NCI-H1105 (cell line): ENCODE data around the gene XPO1.
A peak's percentile ranks its signal among the peaks of the same experiment; 100 is the strongest.
"Not testable (repeated sequence)": the region's sequence is repeated elsewhere in the genome, so short reads cannot be mapped to it uniquely, and the experiment has no call there.

Experiments
- DNase-seq: peaks from one replicate; lab custom pipeline; 2025; lab: John Stamatoyannopoulos, UW

XPO1 gene, protein sequence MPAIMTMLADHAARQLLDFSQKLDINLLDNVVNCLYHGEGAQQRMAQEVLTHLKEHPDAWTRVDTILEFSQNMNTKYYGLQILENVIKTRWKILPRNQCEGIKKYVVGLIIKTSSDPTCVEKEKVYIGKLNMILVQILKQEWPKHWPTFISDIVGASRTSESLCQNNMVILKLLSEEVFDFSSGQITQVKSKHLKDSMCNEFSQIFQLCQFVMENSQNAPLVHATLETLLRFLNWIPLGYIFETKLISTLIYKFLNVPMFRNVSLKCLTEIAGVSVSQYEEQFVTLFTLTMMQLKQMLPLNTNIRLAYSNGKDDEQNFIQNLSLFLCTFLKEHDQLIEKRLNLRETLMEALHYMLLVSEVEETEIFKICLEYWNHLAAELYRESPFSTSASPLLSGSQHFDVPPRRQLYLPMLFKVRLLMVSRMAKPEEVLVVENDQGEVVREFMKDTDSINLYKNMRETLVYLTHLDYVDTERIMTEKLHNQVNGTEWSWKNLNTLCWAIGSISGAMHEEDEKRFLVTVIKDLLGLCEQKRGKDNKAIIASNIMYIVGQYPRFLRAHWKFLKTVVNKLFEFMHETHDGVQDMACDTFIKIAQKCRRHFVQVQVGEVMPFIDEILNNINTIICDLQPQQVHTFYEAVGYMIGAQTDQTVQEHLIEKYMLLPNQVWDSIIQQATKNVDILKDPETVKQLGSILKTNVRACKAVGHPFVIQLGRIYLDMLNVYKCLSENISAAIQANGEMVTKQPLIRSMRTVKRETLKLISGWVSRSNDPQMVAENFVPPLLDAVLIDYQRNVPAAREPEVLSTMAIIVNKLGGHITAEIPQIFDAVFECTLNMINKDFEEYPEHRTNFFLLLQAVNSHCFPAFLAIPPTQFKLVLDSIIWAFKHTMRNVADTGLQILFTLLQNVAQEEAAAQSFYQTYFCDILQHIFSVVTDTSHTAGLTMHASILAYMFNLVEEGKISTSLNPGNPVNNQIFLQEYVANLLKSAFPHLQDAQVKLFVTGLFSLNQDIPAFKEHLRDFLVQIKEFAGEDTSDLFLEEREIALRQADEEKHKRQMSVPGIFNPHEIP (N-terminal part only)

DNA sequence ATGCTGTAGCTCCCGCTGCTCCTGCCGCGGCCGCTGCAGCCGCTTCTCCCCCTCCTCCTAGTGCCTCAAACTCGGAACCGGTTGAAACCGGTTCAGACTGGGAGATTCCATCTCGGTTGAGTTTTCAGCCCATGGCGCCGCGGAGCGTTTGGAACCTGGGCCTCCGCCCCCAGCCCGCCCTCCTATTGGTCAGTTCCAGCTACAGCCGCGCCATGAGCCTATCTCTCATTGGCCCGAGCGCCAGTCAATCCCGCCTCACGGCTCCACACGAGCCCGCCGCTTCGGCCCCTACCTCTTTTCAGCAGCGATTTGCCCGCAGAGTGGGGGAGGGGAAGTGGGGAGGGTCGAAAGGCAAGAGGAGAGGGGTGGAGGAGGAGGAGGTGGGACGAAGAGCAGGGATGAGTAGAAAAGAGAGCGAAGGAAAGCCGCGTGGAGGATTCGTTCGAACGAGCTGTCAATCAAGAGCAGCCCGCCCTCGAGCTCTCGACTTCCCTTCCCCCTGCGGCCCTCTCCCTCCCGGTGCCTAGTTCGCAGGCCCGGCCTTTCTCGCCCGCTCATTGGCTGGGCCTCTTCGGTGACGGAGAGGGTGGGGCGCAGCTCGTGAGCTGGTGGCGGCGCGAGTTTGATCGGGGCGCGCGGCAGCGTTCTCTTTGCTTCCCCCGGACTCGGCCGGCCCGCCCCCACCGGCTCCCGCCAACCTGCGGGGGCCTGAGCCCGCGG lies at the start of gene XPO1:
XPO1 (minus strand) TSS at position 157 of the 720 bp plus-strand sequence. CDS start 4,459 bp downstream, outside the sequence.
- peak; percentile 100 for DNase-seq

DNA sequence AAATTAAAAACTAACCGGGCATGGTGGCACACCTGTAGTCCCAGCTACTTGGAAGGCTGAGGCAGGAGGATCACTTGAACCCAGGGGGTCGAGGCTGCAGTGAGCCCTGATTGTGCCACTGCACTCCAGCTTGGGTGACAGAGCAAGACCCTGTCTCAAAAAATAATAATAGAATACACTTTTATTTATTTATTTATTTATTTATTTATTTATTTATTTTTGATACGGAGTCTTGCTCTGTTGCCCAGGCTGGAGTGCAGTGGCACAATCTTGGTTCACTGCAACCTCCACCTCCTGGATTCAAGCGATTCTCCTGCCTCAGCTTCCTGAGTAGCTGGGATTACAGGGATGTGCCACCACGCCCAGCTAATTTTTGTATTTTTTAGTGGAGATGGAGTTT lies 48.8 kb upstream of the XPO1 start:
- DNase-seq = not testable (repeated sequence)

DNA sequence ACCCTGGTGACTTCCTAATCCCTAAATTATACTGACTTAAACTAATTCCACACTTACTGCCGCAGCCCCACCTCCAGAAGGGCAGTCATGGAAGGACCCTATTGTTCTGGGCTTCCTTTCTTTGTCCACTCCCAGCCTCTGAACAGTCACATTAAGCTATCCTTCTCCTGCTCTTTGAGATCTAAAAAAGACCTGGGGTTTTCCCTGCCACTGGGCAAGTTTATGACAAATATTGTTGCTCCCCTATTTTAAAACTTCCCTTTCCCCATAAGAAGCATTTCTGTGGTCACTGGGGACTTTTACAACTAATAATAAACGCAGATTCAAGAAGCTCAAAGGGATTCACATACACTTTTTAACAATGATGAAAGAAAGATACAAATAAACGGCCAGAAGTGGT lies 47.2 kb upstream of the XPO1 start:
- DNase-seq = no peak

DNA sequence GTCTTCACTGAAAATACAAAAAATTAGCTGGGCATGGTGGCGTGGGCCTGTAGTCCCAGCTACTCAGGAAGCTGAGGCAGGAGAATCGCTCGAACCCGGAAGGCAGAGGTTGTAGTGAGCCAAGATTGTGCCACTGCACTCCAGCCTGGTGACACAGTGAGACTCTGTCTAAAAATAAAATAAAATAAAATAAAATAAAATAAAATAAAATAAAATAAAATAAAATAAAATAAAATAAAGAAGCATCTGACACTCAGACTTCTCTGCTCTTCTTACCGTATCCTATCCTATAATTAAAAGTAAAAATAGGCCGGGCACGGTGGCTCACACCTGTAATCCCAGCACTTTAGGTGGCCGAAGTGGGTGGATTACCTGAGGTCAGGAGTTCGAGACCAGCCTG lies 46.2 kb upstream of the XPO1 start:
- not testable (repeated sequence) for DNase-seq

DNA sequence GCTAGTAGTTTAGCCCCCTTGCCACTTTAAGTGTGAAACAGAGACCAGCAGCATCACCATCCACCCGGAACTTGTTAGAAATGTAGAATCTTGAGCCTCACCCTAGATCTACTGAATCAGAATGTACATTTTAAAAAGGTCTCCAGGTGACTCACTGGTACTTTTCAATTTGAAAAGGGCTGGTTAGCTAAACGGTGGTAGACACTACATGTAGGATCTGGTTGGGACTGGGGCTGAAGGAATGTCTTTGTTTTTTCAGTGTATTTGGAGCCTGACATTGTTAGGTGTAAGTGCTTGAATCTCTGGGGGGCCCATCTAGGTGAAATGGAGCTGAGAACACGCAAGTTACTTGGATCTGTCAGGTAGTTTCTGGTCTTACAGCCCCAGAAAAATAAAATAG lies 44.0 kb upstream of the XPO1 start:
- no peak for DNase-seq

DNA sequence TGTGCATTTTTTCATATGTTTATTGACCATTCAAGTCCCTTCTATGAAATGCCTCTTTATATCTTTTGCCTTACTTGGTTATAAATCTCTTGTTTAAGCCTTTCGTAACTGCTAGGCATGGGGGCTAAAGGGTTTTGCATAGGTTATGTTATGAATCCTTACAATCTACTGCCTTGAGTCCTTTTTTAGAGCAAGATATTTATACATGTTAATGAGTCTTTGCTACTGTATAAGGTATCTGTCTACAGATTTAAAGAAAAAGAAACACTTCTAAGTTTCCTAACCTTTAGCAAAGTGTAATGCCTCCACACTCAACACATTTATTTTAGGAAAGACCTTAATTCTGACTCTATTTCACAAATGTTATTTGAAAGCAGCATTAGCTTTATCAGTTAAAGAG lies 43.6 kb upstream of the XPO1 start:
- no peak for DNase-seq

DNA sequence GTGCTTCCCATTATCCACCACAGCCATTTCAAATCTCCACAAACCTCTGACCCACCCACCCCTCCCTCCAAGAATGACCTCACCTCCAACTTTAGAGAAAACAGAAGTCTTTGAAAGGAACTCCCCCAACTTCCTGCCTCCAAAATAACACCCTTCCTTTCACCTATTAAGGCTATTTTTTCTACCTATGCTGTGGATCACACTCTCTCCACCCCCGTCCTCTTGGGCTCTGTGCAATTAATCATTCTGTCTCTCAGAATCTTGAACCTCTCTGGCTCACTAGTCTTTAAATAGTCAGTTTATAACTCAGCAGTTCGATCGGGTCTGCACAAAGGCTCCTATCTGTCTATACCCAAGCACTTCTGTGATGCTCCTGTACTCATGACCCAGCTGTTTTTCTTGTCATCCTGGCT lies 37.3 kb upstream of the XPO1 start:
- no peak for DNase-seq

DNA sequence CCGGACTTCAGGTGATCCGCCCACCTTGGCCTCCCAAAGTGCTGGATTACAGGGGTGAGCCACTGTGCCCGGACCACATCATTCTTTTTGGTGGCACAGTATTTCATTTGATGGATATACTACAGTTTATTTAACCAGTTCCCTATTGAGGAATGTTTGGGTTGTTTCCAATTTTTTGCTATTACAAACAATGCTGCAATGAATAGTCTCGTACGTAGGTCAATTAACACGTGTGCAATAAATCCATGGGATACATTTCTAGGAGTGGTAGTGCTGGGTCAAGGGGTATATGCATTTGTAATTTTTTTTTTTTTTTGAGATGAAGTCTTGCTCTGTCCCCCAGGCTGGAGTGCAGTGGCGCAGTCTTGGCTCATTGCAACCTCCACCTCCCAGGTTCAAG lies 28.4 kb upstream of the XPO1 start:
- no peak for DNase-seq

DNA sequence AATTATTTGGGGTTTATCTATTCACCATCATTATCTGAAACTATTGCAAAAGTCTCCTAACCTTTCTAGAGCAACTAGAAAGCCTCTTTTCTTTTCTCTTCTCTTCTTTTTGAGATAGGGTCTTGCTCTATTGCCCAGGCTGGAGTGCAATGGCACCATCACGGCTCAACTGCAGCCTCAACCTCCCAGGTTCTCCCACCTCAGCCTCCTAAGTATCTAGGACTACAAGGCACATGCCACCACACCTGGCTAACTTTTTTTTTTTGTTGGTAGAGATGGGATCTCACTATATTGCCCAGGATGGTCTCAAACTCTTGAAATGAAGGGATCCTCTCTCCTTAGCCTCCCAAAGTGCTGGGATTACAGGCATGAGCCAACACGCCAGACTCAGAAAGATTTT lies 24.5 kb upstream of the XPO1 start:
- DNase-seq = no peak

DNA sequence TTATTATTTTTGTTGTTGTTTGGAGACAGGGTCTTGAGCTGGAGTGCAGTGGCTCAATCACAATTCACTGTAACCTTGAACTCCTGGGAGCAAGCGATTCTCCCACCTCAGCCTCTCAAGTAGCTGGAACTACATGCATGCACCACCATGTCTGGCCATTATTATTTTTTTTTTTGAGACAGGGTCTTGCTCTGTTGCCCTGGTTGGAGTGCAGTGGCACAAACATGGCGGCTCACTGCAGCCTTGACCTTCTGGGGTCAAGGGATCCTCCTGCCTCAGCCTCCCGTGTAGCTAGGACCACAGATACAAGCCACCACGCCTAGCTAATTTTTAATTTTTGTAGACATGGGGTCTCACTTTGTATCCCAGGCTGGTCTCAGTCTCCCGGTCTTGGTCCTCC lies 20.0 kb upstream of the XPO1 start:
- no peak for DNase-seq

DNA sequence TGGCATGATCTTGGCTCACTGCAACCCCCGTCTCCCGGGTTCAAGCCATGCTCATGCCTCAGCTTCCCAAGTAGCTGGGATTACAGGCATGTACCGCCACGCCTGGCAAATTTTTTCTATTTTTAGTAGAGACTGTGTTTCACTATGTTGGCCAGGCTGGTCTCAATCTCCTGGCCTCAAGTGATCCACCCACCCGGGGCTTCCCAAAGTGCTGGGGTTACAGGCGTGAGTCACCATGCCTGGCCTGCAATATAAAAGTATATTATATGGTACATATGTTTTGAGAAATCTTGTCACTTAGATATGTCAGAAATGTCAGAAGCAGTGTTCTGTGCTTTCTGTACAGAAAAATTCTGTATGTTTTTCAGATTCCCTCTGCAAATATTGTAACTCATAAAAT lies 19.2 kb upstream of the XPO1 start:
- DNase-seq = no peak

DNA sequence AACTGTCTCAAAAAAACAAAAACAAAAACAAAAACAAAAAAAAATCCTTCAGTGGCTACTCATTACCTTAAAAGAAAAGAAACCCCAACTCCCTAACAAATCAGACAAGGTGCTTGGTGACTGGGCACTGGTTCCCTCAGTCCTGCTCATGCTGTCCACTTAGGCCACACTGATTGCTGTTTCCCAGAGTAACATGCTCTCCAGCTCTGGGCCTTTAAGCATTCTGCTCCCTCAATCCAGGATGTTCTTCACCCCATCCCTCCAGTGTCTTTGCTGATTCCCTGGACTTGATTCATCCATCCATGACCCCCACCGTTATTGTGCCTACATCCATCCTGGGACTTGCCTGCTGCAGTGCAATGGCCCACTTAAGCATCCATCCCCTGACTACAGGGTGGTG lies 16.4 kb upstream of the XPO1 start:
- no peak for DNase-seq

DNA sequence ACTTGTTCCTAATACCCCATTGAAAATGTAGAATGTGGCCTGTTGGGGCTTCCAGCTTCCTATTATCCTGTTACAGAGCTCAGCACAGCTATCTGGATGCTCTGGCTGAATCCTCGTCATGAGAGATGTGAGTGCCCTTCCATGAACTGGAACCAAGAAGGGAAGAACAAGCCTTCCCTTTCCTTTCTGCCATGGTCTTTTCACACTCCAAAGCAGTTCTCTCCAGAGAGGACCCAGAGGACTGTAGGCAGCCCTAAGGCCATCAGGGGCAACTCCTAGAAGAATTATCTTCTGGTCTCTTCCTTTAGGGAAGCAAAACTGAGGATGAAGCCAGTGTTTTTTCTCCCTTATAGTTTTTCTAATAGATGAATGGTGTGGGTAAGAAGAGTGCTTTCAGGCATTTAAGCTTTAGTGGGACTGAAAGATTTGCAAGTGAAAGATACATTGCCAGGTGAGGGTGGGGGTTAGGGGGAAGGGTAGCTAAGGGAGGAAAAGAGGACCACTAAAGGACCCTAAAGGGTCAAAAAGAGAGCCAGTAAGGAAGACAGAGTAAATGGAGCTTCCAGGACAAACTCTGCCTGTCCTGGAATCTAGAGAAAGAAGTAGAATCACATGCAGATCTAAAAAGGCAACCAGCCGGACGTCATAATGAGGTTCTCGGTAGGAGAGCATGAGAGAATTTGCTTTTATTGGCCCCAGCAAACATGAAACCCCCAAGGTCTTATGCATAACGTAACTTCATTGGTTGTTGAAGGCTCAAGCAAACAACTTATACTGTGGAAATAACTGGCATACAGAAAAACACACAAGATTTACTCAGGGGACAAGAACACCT lies 12.4 kb upstream of the XPO1 start:
- no peak for DNase-seq

DNA sequence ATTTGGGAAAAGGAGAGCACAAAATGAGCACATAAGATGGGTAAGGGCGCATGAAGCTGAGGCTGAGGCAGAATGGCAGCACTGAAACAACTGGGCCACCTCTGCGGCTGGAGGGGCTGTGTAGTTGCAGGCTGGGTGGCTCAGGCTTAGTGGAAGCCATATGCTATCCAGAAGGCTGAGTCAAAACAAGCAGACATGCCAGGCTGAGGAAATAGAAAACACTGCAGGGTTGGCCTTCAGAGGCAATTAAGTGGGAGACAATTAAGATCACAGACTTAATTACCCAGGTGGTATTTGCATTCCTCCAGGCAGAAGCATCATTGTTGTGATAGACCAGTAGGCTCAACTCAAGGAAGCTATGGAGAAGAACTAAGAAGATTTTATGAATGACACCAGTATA lies 11.4 kb upstream of the XPO1 start:
- DNase-seq = no peak

DNA sequence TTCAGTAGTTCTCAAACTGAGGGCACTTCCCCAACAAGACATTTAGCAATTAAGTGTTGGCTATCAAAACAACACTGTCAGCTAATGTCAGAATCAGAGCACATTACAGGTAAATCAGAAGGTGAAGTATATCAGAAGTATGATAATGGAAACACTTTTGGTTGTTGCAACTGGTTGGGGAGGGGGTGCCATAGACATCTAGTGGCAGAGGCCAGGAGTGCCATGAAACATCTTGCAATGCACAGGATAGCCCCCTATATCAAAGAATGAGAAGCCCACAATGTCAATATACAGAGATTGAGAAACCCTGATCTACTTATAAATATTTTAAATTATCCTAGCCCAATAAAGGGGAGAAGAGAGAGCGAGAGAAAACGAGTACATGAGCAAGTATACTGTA lies 4.9 kb upstream of the XPO1 start:
- DNase-seq = no peak

DNA sequence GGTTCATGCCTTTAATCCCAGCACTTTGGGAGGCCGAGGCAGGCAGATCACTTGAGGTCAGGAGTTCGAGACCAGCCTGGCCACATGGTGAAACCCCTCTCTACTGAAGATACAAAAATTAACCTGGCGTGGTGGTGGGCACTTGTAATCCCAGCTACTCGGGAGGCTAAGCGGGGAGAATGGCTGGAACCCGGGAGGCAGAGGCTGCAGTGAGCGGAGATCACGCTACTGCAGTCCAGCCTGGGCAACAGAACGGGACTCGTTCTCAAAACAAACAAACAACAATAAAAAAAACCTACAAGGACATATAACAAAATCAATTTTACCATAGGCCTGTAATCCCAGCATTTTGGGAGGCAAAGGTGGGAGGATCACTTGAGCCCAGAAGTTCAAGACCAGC lies 2.0 kb upstream of the XPO1 start:
- DNase-seq = not testable (repeated sequence)

DNA sequence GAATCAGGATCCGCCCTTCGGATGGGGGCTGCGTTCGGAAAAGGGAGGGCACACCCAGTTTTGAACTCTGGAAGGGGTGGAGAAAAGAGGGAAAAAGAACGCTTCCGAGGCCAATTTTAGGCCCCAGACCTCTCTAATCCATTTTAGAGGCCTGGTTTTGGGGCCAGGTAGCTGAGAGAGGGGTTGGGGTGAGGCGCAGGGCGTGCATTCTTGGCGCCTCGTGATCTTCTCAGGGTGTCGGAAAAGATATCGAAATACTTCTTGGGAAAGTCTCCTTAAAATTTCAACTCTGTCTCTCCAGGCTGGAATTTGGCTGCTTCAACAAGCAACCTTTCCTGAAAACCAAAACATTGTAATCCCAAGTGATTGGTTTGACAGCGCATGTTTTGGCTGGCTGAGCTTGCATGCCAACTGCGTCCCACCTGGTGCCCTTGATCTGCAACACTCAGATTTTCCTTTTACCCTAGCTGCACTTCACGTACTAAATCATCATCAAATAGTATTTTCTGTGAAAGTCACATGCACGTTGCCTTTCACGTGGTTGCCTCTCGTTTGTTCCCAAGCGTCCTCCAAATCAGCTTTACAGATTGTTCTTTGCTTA lies 864 bp upstream of the XPO1 start:
- DNase-seq = peak; percentile 46

DNA sequence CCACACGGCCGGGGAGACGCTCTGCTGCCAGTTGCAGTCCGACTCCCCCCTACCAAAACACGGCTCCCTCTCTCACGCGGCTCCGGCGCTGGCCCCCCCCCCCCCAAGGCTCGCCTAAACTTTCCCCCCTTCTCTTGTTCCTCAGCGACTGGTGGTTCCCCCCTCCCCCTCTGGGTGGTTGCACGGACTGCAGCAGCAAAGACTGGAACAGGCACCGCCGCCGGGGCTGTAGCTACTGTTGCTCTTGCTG lies 281 bp downstream of the XPO1 start:
- no peak for DNase-seq

DNA sequence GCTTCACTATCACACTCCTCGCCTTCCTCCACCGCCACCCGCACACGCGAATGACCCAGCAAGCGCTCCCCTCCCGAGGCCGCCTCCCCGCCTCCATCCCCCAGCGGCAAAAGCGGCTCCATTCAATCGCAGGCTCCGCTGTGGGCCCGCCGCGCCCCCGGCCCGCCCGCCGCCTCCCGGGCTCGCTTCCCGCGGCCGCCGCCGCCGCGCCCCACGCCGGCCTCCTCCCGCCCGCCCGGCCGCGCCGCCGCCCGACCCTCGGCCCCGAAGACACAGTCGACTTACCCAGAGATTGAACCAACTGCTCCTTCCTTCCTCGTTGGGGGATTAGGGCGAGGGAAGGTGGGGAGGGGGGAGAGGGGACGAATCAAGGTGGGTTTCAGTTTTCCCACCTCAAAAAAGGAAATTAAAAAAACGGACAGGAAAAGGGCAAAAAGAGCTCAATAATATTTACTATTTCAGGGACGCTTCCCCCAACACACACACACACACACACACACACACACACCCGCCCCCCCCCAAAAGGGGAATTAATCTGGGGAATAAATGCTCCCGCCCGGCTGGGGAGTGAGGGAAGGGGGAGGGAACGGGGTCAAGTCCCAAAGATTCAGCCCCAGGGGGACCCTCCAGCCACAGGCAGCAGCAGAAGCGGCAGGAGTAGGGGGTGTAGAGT lies 743 bp downstream of the XPO1 start:
- peak; percentile 8 for DNase-seq

DNA sequence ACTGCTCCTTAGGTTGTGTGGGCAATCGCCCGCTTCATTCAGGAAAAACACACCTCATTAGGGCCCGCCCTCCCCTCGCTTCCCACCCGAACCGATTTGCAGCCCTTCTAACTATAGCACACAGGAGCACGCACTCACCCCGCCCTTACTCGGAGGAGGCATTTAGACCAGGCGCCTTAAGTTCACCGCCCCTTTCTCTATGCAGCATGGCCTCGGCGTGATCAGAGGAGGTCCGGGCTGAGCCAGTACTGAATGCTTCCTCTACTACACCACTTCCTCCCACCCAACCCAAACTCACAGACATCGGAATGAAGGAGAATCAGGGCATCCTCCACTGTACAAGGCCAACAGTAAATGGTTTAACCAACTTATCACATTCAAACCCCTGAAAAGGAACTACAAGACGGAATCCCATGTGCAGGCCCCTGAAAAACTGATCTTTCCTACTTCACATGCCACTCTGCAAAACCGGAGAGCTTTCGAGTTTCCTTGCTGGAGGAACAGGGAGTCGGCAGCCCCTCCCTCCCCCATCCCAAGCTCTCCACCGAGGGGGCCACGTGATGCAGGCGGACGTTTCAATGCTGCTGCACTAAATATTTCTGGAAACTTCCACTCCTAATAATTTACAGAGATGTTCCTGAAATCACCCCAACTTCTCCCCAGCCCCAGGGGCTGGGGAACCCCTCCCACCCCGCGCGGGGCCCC lies 1.4 kb downstream of the XPO1 start:
- peak; percentile 84 for DNase-seq
